HG03354 (cell line): ENCODE data around the gene CNOT1.
A peak's percentile ranks its signal among the peaks of the same experiment; 100 is the strongest.

Source experiments
- ATAC-seq: cut with Tn5 transposase; IDR thresholded peaks from one replicate; pipeline ENCODE4 v1.9.1; 2021; ENCODE audit warnings: mild to moderate bottlenecking; ENCODE audit not compliant: unreplicated experiment, poor library complexity, severe bottlenecking

CNOT1 gene

GRCh38 chr16:58507195-58507962 is 122.2 kb downstream of the CNOT1 start:
- ATAC-seq = no peak

GRCh38 chr16:58506241-58507194 is 123.1 kb downstream of the CNOT1 start:
- no peak for ATAC-seq

GRCh38 chr16:58503863-58504688 is 125.5 kb downstream of the CNOT1 start:
- ATAC-seq = no peak

- ATAC-seq = no peak
Observed at GRCh38 chr16:58503166-58503862, 126.3 kb downstream of the CNOT1 start.

GRCh38 chr16:58502217-58502921 is 127.3 kb downstream of the CNOT1 start:
- ATAC-seq = no peak

GRCh38 chr16:58501242-58502131 is 128.1 kb downstream of the CNOT1 start:
- ATAC-seq = no peak

- ATAC-seq = no peak
Observed at GRCh38 chr16:58500430-58501241, 129.0 kb downstream of the CNOT1 start.

GRCh38 chr16:58499615-58500351 is 129.8 kb downstream of the CNOT1 start, which contains the start of gene NDRG4:
Gene NDRG4 (plus strand): TSS chr16:58500143. CDS start chr16:58500249, 106 bp downstream.
- peak; percentile 41 for ATAC-seq

GRCh38 chr16:58499092-58499511 is 130.5 kb downstream of the CNOT1 start:
- no peak for ATAC-seq

- ATAC-seq = no peak
Observed at GRCh38 chr16:58498341-58499091, 131.1 kb downstream of the CNOT1 start.

- no peak for ATAC-seq
Observed at GRCh38 chr16:58497935-58498334, 131.7 kb downstream of the CNOT1 start.

- no peak for ATAC-seq
Observed at GRCh38 chr16:58497468-58497867, 132.2 kb downstream of the CNOT1 start.

GRCh38 chr16:58495521-58496331 is 133.9 kb downstream of the CNOT1 start:
- no peak for ATAC-seq

GRCh38 chr16:58494981-58495520 is 134.6 kb downstream of the CNOT1 start:
- ATAC-seq = peak; percentile 80
